DND-41 (cell line): Measurements from ENCODE around the gene UBE2J1.

Experiments
- EZH2 ChIP-seq: IDR thresholded peaks from 3 replicates; pipeline ENCODE4 v1.6.1; 2012; ENCODE audit warnings: borderline replicate concordance, low read depth, mild to moderate bottlenecking, moderate library complexity, low read length, inconsistent platforms; ENCODE audit not compliant: severe bottlenecking
- TF ChIP-seq, protein P1 (sequence below): IDR thresholded peaks from 2 replicates; pipeline ENCODE4 v1.5.1; 2012; ENCODE audit warnings: borderline replicate concordance, low read length, moderate library complexity, mild to moderate bottlenecking; ENCODE audit not compliant: poor library complexity, severe bottlenecking; ENCODE audit errors: extremely low read depth

DNA sequence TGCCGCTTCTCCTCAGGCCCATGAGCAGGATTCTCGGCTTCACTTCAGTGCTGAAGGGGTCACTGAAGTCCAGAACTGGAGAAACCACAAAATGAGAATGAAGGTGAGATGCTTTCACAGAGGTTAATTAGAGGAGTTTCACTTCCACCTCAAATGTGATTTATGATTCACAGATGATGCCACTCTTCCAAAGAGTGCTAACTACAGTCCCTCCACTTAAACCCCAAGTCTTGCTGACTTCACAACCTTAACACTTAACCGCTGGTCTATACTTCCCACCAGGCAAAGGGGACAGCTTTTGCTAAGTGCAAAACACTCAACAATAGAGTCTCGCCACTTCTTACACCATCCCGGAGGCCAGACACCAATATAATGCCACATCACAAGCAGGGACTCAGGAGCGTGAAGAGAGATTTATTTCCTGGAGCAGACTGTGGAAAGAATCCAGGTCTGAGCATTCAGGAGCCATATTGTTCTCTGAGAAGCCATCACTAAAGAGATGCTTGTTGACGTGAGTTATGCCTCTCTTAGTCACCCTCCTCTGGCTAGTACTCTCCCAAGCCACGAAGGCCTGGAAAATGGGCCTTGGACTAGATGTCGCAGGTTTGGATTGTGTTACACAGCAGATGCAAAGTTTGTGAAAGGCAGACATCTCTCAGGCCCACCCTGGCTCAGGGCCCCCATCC lies 35.1 kb upstream of the UBE2J1 start:
- TF ChIP-seq, protein P1, sequence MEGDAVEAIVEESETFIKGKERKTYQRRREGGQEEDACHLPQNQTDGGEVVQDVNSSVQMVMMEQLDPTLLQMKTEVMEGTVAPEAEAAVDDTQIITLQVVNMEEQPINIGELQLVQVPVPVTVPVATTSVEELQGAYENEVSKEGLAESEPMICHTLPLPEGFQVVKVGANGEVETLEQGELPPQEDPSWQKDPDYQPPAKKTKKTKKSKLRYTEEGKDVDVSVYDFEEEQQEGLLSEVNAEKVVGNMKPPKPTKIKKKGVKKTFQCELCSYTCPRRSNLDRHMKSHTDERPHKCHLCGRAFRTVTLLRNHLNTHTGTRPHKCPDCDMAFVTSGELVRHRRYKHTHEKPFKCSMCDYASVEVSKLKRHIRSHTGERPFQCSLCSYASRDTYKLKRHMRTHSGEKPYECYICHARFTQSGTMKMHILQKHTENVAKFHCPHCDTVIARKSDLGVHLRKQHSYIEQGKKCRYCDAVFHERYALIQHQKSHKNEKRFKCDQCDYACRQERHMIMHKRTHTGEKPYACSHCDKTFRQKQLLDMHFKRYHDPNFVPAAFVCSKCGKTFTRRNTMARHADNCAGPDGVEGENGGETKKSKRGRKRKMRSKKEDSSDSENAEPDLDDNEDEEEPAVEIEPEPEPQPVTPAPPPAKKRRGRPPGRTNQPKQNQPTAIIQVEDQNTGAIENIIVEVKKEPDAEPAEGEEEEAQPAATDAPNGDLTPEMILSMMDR: no peak
- no peak for TF ChIP-seq EZH2
